ENCODE data around the gene KRT78.

Gene KRT78

DNA sequence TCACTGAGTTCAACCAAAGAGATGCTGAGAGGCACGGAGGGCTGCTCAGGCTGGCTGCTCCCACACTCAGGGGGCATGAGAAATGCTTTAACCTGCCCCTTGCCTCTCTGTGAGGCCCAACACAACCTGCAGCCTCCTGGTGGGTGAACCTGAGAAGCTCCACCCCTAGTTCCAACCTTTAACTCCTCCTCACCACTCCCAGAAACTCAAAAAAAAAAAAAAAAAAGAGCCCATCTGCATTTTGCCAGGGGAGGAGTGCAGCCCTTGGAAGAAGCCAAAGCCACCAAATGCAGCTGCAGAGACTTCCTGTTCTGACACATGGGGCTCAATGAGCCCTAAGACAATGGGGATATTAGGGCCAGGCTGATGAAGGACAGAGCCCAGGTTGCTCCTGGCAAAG lies 43.8 kb downstream of the KRT78 start:
- no peak overlapping the region for H3K4me3 ChIP-seq (replicated peaks; ENCODE audit: low read depth, low read length)
- TF ChIP-seq, protein P1, sequence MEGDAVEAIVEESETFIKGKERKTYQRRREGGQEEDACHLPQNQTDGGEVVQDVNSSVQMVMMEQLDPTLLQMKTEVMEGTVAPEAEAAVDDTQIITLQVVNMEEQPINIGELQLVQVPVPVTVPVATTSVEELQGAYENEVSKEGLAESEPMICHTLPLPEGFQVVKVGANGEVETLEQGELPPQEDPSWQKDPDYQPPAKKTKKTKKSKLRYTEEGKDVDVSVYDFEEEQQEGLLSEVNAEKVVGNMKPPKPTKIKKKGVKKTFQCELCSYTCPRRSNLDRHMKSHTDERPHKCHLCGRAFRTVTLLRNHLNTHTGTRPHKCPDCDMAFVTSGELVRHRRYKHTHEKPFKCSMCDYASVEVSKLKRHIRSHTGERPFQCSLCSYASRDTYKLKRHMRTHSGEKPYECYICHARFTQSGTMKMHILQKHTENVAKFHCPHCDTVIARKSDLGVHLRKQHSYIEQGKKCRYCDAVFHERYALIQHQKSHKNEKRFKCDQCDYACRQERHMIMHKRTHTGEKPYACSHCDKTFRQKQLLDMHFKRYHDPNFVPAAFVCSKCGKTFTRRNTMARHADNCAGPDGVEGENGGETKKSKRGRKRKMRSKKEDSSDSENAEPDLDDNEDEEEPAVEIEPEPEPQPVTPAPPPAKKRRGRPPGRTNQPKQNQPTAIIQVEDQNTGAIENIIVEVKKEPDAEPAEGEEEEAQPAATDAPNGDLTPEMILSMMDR (IDR thresholded peaks at IDR 0.05; ENCODE audit: low read depth, low read length, missing control alignments) = no peak
- DNase-seq (ENCODE audit: extremely low read depth, low read depth) = no peak

DNA sequence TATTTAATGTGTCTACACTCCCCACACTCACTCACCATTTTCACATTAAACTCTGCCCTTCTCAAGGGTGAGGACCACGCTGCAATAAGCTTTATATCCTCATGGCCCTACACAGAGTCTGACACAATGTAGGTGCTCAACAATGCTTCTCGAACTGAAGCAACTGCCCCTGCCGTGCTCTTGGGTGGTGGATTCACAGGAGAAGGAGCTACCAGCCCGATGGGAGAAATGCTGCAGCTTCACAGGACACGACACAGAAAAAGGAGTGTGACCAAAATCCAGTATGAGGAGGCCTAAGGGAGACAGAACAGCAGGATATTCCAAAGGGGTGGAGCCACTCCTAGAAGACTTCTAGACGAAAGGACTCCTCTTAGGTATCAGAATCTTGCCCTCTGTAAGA lies 46.4 kb downstream of the KRT78 start:
- no peak overlapping the region for H3K4me3 ChIP-seq (replicated peaks; ENCODE audit: low read depth, low read length)
- no peak for DNase-seq (ENCODE audit: extremely low read depth, low read depth)
- TF ChIP-seq, protein P1 (IDR thresholded peaks at IDR 0.05; ENCODE audit: low read depth, low read length, missing control alignments) = no peak

DNA sequence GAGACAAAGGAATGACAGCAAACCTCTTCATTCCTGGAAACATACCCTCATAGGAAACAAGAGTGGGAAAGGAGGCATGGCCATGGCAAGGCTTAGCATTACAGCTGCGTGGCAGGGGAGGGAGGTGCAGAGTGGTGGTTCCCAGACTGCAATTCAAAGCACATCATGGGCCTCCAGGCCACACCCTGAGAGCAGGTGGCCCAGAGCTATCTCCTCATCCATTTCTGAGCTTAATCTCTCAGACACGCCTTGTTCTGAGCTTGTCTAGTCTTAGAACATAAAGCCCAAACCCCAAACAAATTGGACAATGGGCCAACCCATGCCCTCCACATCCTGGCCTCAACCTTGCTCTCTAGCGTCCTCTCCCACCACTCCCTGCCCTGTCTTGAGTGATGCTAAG lies 47.0 kb downstream of the KRT78 start:
- DNase-seq (ENCODE audit: extremely low read depth, low read depth) = no peak
- TF ChIP-seq, protein P1 (IDR thresholded peaks at IDR 0.05; ENCODE audit: low read depth, low read length, missing control alignments) = no peak
- H3K4me3 ChIP-seq (replicated peaks; ENCODE audit: low read depth, low read length) = no peak overlapping the region

DNA sequence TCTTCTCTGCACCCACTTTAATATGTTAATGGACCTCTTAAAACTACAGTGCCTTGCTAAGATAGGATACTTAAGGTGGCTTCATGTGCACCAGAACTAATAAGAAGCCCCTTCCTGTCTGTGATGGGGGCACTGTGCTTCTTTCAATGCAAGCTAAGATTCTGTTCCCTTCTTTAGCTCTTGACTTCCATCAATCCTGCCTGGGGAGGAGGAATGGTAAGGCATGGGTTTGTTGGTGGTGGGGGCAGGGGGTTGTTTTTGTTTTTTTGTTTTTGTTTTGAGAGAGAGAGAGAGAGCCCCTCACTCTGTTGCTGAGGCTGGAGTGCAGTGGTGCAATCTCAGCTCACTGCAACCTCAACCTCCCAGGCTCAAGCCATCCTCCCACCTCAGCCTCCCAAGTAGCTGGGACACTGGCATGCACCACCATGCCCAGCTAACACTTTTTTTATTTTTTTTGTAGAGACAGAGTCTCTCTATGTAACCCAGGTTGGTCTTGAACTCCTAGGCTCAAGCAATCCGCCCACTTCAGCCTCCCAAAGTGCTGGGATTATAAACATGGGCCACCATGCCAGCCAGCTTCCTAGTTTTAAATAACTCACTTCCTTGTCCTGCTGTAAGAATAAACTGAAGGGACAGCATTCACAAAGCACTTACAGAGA lies 48.4 kb downstream of the KRT78 start:
- H3K4me3 ChIP-seq (replicated peaks; ENCODE audit: low read depth, low read length) = no peak overlapping the region
- DNase-seq (ENCODE audit: extremely low read depth, low read depth) = no peak
- TF ChIP-seq, protein P1 (IDR thresholded peaks at IDR 0.05; ENCODE audit: low read depth, low read length, missing control alignments) = no peak

DNA sequence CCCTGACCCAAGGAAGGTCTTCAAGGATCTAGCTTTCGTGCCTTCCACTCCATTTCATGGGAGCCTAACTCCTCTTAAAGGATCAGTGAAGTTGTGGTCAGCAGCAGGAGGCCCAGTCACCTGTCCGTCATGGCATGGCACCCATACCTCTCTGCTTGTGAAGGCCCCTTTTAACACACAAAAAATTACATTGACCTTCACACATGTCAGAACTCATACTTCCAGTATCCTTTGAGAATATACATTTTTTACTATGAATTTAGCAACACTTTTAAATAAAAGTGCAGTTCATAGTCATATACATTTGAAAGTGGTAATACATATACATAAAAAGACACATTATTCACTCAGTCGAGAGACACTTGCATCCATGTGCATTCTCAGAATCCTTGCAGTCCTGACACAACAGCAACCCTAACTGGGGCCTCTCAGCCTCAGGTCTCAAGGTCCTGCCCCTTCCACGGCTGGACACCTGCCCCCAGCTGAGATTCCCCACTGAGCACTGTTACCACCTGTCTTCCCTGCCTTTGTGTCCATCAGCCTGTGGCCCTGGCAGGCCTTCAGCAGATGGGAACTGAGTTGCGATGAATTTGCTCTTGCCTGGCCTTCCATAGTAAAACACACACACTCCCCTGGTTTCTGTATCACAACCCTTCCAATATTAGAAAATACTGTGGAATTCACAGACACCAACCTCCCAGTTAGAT lies 49.1 kb downstream of the KRT78 start:
- TF ChIP-seq, protein P1 (IDR thresholded peaks at IDR 0.05; ENCODE audit: low read depth, low read length, missing control alignments) = no peak
- H3K4me3 ChIP-seq (replicated peaks; ENCODE audit: low read depth, low read length) = no peak overlapping the region
- DNase-seq (ENCODE audit: extremely low read depth, low read depth) = no peak

DNA sequence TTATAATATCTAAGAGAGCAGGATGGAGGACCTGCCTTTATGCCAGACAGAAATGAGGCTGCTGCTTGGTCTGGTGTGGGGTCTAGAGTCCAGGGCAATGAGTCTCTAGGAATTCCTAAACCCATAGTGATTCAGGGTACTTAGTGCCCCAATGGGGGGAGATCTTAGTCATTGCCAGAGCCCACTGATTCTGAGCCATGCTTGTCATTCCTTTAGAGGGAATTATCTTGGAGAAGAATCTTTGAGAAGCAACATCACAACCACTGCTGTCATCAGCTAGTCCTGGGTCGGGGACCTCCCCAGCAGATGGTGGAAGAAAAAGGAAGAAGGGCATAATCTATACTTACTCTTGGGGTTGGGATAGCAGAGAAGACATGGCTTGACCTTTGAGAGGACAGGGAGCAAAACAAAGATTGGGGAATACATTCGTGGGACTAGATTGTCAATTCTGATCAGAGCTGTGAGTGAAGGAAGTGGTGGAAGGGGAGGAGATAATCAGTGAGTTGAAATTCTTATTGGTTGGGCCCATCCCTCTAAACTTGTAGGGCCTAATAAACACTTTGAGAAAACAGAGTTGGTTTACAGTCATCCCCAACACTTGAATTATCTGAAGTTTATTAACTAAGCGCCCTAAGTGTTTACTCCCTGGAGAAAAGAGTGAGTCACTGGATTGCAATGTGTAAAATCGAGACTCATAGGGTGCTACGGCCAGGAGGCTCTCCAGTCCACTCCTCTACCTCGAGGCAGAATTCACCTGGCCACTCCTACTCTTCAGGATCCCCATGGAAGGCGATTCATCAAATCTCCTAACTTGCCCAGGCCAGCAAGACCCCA lies 49.9 kb downstream of the KRT78 start:
- TF ChIP-seq, protein P1 (IDR thresholded peaks at IDR 0.05; ENCODE audit: low read depth, low read length, missing control alignments) = no peak
- no peak overlapping the region for H3K4me3 ChIP-seq (replicated peaks; ENCODE audit: low read depth, low read length)
- no peak for DNase-seq (ENCODE audit: extremely low read depth, low read depth)

Data from HFF-Myc (cell line).